ENCODE data around the gene ING5.

ING5 gene

DNA sequence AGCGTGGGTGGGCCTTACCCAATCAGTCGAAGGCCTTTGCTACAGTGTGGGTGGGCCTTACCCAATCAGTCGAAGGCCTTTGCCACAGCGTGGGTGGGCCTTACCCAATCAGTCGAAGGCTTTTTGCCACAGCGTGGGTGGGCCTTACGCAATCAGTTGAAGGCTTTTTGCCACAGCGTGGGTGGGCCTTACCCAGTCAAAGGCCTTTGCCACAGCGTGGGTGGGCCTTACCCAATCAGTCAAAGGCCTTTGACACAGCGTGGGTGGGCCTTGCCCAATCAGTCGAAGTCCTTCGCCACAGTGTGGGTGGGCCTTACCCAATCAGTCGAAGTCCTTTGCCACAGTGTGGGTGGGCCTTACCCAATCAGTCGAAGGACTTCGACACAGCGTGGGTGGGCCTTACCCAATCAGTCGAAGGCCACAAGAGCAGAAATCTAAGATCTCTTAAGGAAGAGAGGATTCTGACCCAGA, 58.5 kb downstream of the ING5 start:
- no peak for TF ChIP-seq POLR2AphosphoS5 (IDR thresholded peaks at IDR 0.05; ENCODE audit: low read depth, low read length)
- no peak for TF ChIP-seq REST (IDR thresholded peaks at IDR 0.05; ENCODE audit: insufficient read depth in 1 of 2, low read depth in 2 of 2, low read length in 2 of 2)
- TF ChIP-seq FOXP2 (optimal IDR thresholded peaks at IDR 0.05; ENCODE audit: borderline replicate concordance, extremely low read depth, extremely low read length, insufficient read depth): no peak
- no peak for TF ChIP-seq SIN3A (IDR thresholded peaks at IDR 0.05; ENCODE audit: borderline replicate concordance, insufficient read depth, low read length)
- no peak for TF ChIP-seq TAF1 (IDR thresholded peaks at IDR 0.05; ENCODE audit: borderline replicate concordance, insufficient read depth, low read length)

DNA sequence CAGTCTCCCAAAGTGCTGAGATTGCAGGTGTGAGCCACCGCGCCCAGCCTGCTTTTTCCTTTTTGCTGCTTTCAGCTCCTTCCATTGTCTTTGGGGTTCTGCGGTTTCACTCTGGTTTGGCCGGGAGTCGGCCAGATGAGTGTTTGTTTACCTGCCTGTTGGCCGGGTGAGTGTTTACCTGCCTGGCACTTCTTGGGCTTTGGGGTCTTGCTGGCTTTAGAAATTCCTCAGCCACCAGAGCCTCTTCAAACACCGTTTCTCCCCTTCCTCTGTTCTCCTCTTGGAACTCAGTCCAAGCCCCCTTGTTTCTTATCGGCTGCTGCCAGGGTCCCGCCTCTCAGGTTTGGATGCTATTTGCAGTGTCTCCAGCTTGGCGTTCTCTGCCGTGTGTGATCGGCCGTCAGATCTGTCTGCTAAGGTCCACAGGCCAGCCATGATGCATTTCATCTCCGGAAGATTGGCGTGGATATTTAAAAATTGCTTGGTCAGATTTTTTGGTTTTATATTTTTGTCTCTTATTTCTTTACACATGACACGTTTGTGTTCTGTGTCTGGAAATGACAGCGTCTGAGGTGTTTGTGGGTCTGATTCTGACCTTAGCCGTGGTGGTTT, 60.6 kb downstream of the ING5 start:
- no peak for TF ChIP-seq SIN3A (IDR thresholded peaks at IDR 0.05; ENCODE audit: borderline replicate concordance, insufficient read depth, low read length)
- no peak for TF ChIP-seq POLR2AphosphoS5 (IDR thresholded peaks at IDR 0.05; ENCODE audit: low read depth, low read length)
- no peak for TF ChIP-seq TAF1 (IDR thresholded peaks at IDR 0.05; ENCODE audit: borderline replicate concordance, insufficient read depth, low read length)
- TF ChIP-seq FOXP2 (optimal IDR thresholded peaks at IDR 0.05; ENCODE audit: borderline replicate concordance, extremely low read depth, extremely low read length, insufficient read depth): peak; percentile 26
- TF ChIP-seq REST (IDR thresholded peaks at IDR 0.05; ENCODE audit: insufficient read depth in 1 of 2, low read depth in 2 of 2, low read length in 2 of 2): no peak

- no peak for TF ChIP-seq POLR2AphosphoS5 (IDR thresholded peaks at IDR 0.05; ENCODE audit: low read depth, low read length)
- no peak for TF ChIP-seq FOXP2 (optimal IDR thresholded peaks at IDR 0.05; ENCODE audit: borderline replicate concordance, extremely low read depth, extremely low read length, insufficient read depth)
- TF ChIP-seq REST (IDR thresholded peaks at IDR 0.05; ENCODE audit: insufficient read depth in 1 of 2, low read depth in 2 of 2, low read length in 2 of 2): no peak
- TF ChIP-seq SIN3A (IDR thresholded peaks at IDR 0.05; ENCODE audit: borderline replicate concordance, insufficient read depth, low read length): no peak
- no peak for TF ChIP-seq TAF1 (IDR thresholded peaks at IDR 0.05; ENCODE audit: borderline replicate concordance, insufficient read depth, low read length)
These were observed 61.1 kb downstream of the ING5 start for GRCh38 chr2:241762933-241763369.

DNA sequence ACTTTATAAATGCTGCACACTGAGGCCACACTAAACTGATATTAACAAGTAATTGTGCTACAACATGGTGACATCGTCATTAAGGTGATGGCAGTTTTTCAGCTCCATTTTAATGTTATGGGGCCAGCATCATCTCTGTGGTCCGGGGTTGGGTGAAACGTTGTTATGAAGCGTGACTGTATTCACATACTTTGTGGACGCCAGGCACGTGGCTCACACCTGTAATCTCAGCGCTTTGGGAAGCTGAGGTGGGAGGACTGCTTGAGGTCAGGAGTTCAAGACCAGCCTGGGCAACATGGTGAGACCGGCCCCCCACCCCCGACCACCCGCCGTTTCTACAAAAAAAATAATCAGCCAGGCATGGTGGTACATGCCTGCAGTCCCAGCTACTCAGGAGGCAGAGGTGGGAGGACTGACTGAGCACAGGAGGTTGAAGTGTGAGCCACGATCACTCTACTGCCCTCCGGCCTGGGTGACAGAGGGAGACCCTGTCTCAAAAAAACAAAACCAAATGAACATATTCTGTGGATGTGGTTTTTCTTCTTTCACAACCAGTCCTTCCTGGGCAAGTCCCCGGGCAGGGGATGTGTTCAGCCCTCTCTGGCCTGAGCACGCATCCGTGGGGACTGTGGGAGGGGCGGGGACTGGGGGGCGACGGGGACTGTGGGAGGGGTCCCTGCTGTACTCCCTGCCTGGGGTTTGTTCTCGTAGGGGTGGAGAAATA, 61.9 kb downstream of the ING5 start:
- TF ChIP-seq REST (IDR thresholded peaks at IDR 0.05; ENCODE audit: insufficient read depth in 1 of 2, low read depth in 2 of 2, low read length in 2 of 2) (no peak), SIN3A (IDR thresholded peaks at IDR 0.05; ENCODE audit: borderline replicate concordance, insufficient read depth, low read length) (no peak), TAF1 (IDR thresholded peaks at IDR 0.05; ENCODE audit: borderline replicate concordance, insufficient read depth, low read length) (no peak), POLR2AphosphoS5 (IDR thresholded peaks at IDR 0.05; ENCODE audit: low read depth, low read length) (no peak), FOXP2 (optimal IDR thresholded peaks at IDR 0.05; ENCODE audit: borderline replicate concordance, extremely low read depth, extremely low read length, insufficient read depth) (no peak)
